Lung (tissue), 12 donors: Measurements from ENCODE around the gene ACTR1A. TPM values are rescaled to one million over a fixed set of nuclear protein-coding genes. Genes with fewer than 3 reads are reported as not detected.

Source experiments
- ATAC-seq: fragments of 200-7000 bp; cut with Tn5 transposase; one replicate; pipeline ENCODE4 v1.9.1; 2020; ENCODE audit warnings: moderate number of reproducible peaks; ENCODE audit not compliant: insufficient read depth, low FRiP score
- DNase-seq, 3 donors: peaks; one replicate each; pipeline ENCODE4 v3.0.0-alpha.2; 2013 to 2017
- H3K27ac ChIP-seq, 2 donors: one replicate each; pipeline ENCODE4 v1.5.1; 2013; ENCODE audit warnings: mild to moderate bottlenecking in 2 of 2, moderate library complexity in 2 of 2, control low read depth in 1 of 2, inconsistent platforms in 1 of 2, low read depth in 1 of 2, low read length in 1 of 2
- H3K27me3 ChIP-seq, 3 donors: one replicate each; pipeline ENCODE4 v1.5.1; 2013; ENCODE audit warnings: low read length in 2 of 3; ENCODE audit not compliant: control insufficient read depth in 3 of 3, insufficient read depth in 3 of 3
- H3K36me3 ChIP-seq, 4 donors: one replicate each; pipeline ENCODE4 v1.5.1; 2013; ENCODE audit warnings: low read length in 4 of 4, mild to moderate bottlenecking in 1 of 4, moderate library complexity in 1 of 4; ENCODE audit not compliant: control insufficient read depth in 4 of 4, insufficient read depth in 4 of 4
- H3K4me1 ChIP-seq, 5 donors: one replicate each; pipeline ENCODE4 v1.5.1; 2013; ENCODE audit warnings: low read length in 5 of 5, mild to moderate bottlenecking in 2 of 5, moderate library complexity in 1 of 5; ENCODE audit not compliant: control insufficient read depth in 5 of 5, insufficient read depth in 5 of 5
- H3K4me3 ChIP-seq: one replicate; pipeline ENCODE4 v1.5.1; 2013; ENCODE audit warnings: mild to moderate bottlenecking, control low read depth, moderate library complexity
- H3K9ac ChIP-seq, 2 donors: one replicate each; pipeline ENCODE4 v1.5.1; 2013; ENCODE audit warnings: low read length in 2 of 2, control low read depth in 1 of 2; ENCODE audit not compliant: insufficient read depth in 1 of 2
- H3K9me3 ChIP-seq, 4 donors: one replicate each; pipeline ENCODE4 v1.5.1; 2013; ENCODE audit warnings: low read length in 3 of 4, mild to moderate bottlenecking in 1 of 4, moderate library complexity in 1 of 4; ENCODE audit not compliant: control insufficient read depth in 4 of 4, insufficient read depth in 3 of 4
- CTCF ChIP-seq: IDR thresholded peaks from 2 replicates; pipeline ENCODE4 v1.5.1; 2012; ENCODE audit warnings: mild to moderate bottlenecking; ENCODE audit errors: control extremely low read depth, extremely low read depth
- WGBS, 2 donors: extraction: QIAGEN DNeasy Blood & Tissue Kit; methylation state at CpG; one replicate each; pipeline ENCODE4 v1.1.7; 2013; 5-methylcytosine and 5-hydroxymethylcytosine counted together
- polyA plus RNA-seq, 2 donors: library from polyadenylated mRNA; stranded (reverse); fragments of 200-250 nt; gene quantifications; one replicate each; pipeline ENCODE4 v1.2.1, GENCODE V29; 2013
- total RNA-seq, 2 donors: library from RNA; depleted of rRNA in 1 of 2; stranded (reverse); fragments of >200 nt in 1 of 2; gene quantifications; one replicate each; pipeline ENCODE4 v1.2.1, GENCODE V29; 2014 to 2021
- donor health status: control.
- donor health status: control.
- donor health status: Bipolar disorder and iron deficiency.
- donor health status: healthy.
- donor health status: DM: yes; HTN: yes; CAD: no.

ACTR1A gene
- total and polyA plus RNA-seq, 4 donors = 72.0 to 96.0 (median 84.3) TPM

GRCh38 chr10:102435133-102435497 is 67.4 kb downstream of the ACTR1A start:
- H3K27ac ChIP-seq = peak overlapping the region in 1 of 2 donors; percentile 87
- peak overlapping the region in 1 of 2 donors; percentile 67 for H3K9ac ChIP-seq
- TF ChIP-seq CTCF = no peak
- ATAC-seq (no peak), DNase-seq (no peak)
- no peaks in the 10 kb centered on the region for H3K9me3 ChIP-seq
- H3K4me1 ChIP-seq = peaks cover 0 to 21% (median 11%) of the 10 kb centered on the region in 5 donors
- WGBS, 2 donors = 41 to 52% methylated on average over 5 of the region's 5 CpGs
- no peaks in the 10 kb centered on the region for H3K36me3 ChIP-seq
- no peak overlapping the region for H3K4me3 ChIP-seq
- H3K27me3 ChIP-seq = no peaks in the 10 kb centered on the region

- Histone ChIP-seq H3K9ac (no peak overlapping the region), H3K36me3 (no peaks in the 10 kb centered on the region), H3K4me3 (no peak overlapping the region), H3K4me1 (peaks cover 0 to 21% (median 11%) of the 10 kb centered on the region in 5 donors), H3K9me3 (no peaks in the 10 kb centered on the region), H3K27ac (peak overlapping the region in 1 of 2 donors; percentile 59), H3K27me3 (no peaks in the 10 kb centered on the region)
- no peak for TF ChIP-seq CTCF
- peak; percentile 28 for ATAC-seq
- DNase-seq = peak in 2 of 3 donors; percentile 41 to 55
- 20 to 29% methylated on average over 9 of the region's 9 CpGs for WGBS, 2 donors
Observed at GRCh38 chr10:102434394-102435132, 67.9 kb downstream of the ACTR1A start.

- H3K27ac ChIP-seq = no peak overlapping the region
- no peak for DNase-seq
- H3K9ac ChIP-seq = no peak overlapping the region
- TF ChIP-seq CTCF = no peak
- no peak overlapping the region for H3K4me3 ChIP-seq
- no peak for ATAC-seq
- no peaks in the 10 kb centered on the region for H3K9me3 ChIP-seq
- H3K4me1 ChIP-seq = peaks cover 0 to 21% (median 11%) of the 10 kb centered on the region in 5 donors
- H3K27me3 ChIP-seq = no peaks in the 10 kb centered on the region
- 36 to 54% methylated on average over 5 of the region's 5 CpGs for WGBS, 2 donors
- no peaks in the 10 kb centered on the region for H3K36me3 ChIP-seq
Observed at GRCh38 chr10:102433619-102434046, 68.9 kb downstream of the ACTR1A start.
